Endothelial cell of umbilical vein (primary cell): Measurements from ENCODE around the gene ZCWPW1. TPM values are rescaled to one million over a fixed set of nuclear protein-coding genes. Genes with fewer than 3 reads are reported as not detected.

Experiments
- BruUV-seq: library from RNA; stranded (reverse); fragments of 400-500 nt; replicated peaks from 2 replicates; lab custom pipeline; 2021; lab: Mats Ljungman, UMichigan
- CTCF ChIA-PET: fragments of 300-600, 350-600 bp; sonication (Branson Sonifier 250); formaldehyde crosslinking; loops from one replicate; lab custom pipeline; 2021; ENCODE audit warnings: antibody characterized with exemption, inconsistent platforms; lab: Charles Lee
- POLR2A ChIA-PET: fragments of 300-600, 350-600 bp; sonication (Branson Sonifier 250); formaldehyde crosslinking; loops from one replicate; lab custom pipeline; 2021; ENCODE audit warnings: antibody characterized with exemption, inconsistent platforms; lab: Charles Lee
- DNase-seq: peaks from one replicate; pipeline ENCODE4 v3.0.0-alpha.2; 2011; ENCODE audit warnings: low read depth, low spot score
- FAIRE-seq: peaks from 2 replicates; lab custom pipeline; 2011; peaks lifted over from hg19 to GRCh38; lab: Jason Lieb, UNC
- H2AFZ ChIP-seq: 2 replicates; pipeline ENCODE4 v1.6.0; 2012; ENCODE audit warnings: low read depth, low read length, control low read depth, inconsistent platforms
- H3K27ac ChIP-seq: 2 replicates; pipeline ENCODE4 v1.5.1; 2011; ENCODE audit warnings: low read depth, mild to moderate bottlenecking, control low read depth, low read length, moderate library complexity; ENCODE audit not compliant: insufficient read depth
- H3K27me3 ChIP-seq, 2 experiments: 2 replicates each; pipeline versions ENCODE4 v1.6.0 to v1.6.1; 2011; ENCODE audit warnings: low read length in 2 of 2, mixed read lengths in 1 of 2; ENCODE audit not compliant: control insufficient read depth in 2 of 2, insufficient read depth in 2 of 2
- H3K36me3 ChIP-seq, 2 experiments: 2 replicates in 1 of 2; 3 replicates in 1 of 2; pipeline ENCODE4 v1.5.1; 2011; ENCODE audit warnings: low read length in 2 of 2, mild to moderate bottlenecking in 1 of 2, moderate library complexity in 1 of 2; ENCODE audit not compliant: control insufficient read depth in 2 of 2, insufficient read depth in 2 of 2; ENCODE audit errors: extremely low read depth in 1 of 2
- H3K4me1 ChIP-seq: 3 replicates; pipeline ENCODE4 v1.5.1; 2011; ENCODE audit warnings: mild to moderate bottlenecking, low read length; ENCODE audit not compliant: control insufficient read depth, insufficient read depth; ENCODE audit errors: extremely low read depth
- H3K4me2 ChIP-seq: 2 replicates; pipeline ENCODE4 v1.6.1; 2011; ENCODE audit warnings: low read length, control low read depth, mixed read lengths; ENCODE audit not compliant: insufficient read depth
- H3K4me3 ChIP-seq, 3 experiments: fragments of 200-600 bp in 1 of 3; sonication (generic), shearing (Covaris generic) in 1 of 3; replicated peaks in 1 of 3; 2 replicates each; pipeline ENCODE4 v1.5.1; 2011 to 2016; ENCODE audit warnings: control low read depth in 3 of 3, low read length in 3 of 3, mild to moderate bottlenecking in 2 of 3, inconsistent platforms in 1 of 3, low read depth in 1 of 3, moderate library complexity in 1 of 3; ENCODE audit not compliant: insufficient read depth in 1 of 3
- H3K79me2 ChIP-seq: 2 replicates; pipeline ENCODE4 v1.6.0; 2012; ENCODE audit warnings: low read length, inconsistent platforms; ENCODE audit not compliant: control insufficient read depth, insufficient read depth
- H3K9ac ChIP-seq: replicated peaks from 2 replicates; pipeline ENCODE3; 2011; ENCODE audit warnings: low read length, control low read depth; ENCODE audit not compliant: insufficient read depth; ENCODE audit errors: extremely low read depth
- H3K9me1 ChIP-seq: replicated peaks from 3 replicates; pipeline ENCODE4 v1.6.0; 2011; ENCODE audit warnings: mild to moderate bottlenecking, low read length; ENCODE audit not compliant: control insufficient read depth, insufficient read depth; ENCODE audit errors: extremely low read depth
- H3K9me3 ChIP-seq: replicated peaks from 2 replicates; pipeline ENCODE4 v1.5.1; 2012; ENCODE audit warnings: low read length, inconsistent platforms; ENCODE audit not compliant: control insufficient read depth, insufficient read depth
- H4K20me1 ChIP-seq: replicated peaks from 2 replicates; pipeline ENCODE3; 2011; ENCODE audit warnings: mild to moderate bottlenecking, low read length; ENCODE audit not compliant: control insufficient read depth, insufficient read depth; ENCODE audit errors: extremely low read depth
- CTCF ChIP-seq, 2 donors: IDR thresholded peaks; 1 replicate in 1 of 2; 2 replicates in 1 of 2; pipeline ENCODE4 v1.5.1; 2011; ENCODE audit warnings: low read length in 2 of 2, mild to moderate bottlenecking in 2 of 2, moderate library complexity in 2 of 2, control low read depth in 1 of 2, inconsistent platforms in 1 of 2, low read depth in 1 of 2; ENCODE audit not compliant: insufficient read depth in 1 of 2; ENCODE audit errors: extremely low read depth in 1 of 2
- EZH2 ChIP-seq: IDR thresholded peaks from 2 replicates; pipeline ENCODE4 v1.6.1; 2012; ENCODE audit warnings: borderline replicate concordance, low read depth, mild to moderate bottlenecking, moderate library complexity, low read length, inconsistent platforms; ENCODE audit not compliant: severe bottlenecking
- FOS ChIP-seq: IDR thresholded peaks from 2 replicates; pipeline ENCODE4 v1.6.1; 2011; ENCODE audit warnings: mild to moderate bottlenecking, low read length, moderate library complexity, borderline replicate concordance; ENCODE audit not compliant: insufficient read depth
- GATA2 ChIP-seq: IDR thresholded peaks from 2 replicates; pipeline ENCODE4 v1.7.0; 2011; ENCODE audit warnings: low read depth, mild to moderate bottlenecking, moderate library complexity, mixed read lengths, low read length; ENCODE audit not compliant: insufficient read length, insufficient read depth
- JUN ChIP-seq: IDR thresholded peaks from 2 replicates; pipeline ENCODE4 v1.6.1; 2011; ENCODE audit warnings: borderline replicate concordance, low read depth; ENCODE audit not compliant: insufficient read length, insufficient read depth
- MAX ChIP-seq: IDR thresholded peaks from 2 replicates; pipeline ENCODE4 v1.6.1; 2011; ENCODE audit not compliant: insufficient read depth, insufficient read length
- MYC ChIP-seq: IDR thresholded peaks from one replicate; pipeline ENCODE4 v1.6.1; 2011; ENCODE audit warnings: mild to moderate bottlenecking, low read depth, low read length
- POLR2A ChIP-seq: IDR thresholded peaks from 2 replicates; pipeline ENCODE4 v1.6.1; 2012; ENCODE audit warnings: low read depth, mild to moderate bottlenecking, control low read depth, low read length
- POLR2AphosphoS5 ChIP-seq: IDR thresholded peaks from 2 replicates; pipeline ENCODE4 v1.6.1; 2012; ENCODE audit warnings: low read depth, mild to moderate bottlenecking, control low read depth, low read length, moderate library complexity; ENCODE audit not compliant: insufficient read depth
- dilution Hi-C: fragments of 300-500 bp; cut with MboI; formaldehyde crosslinking; loops from one replicate; pipeline ENCODE4 v1.15.0; 2019; ENCODE audit warnings: low sequenced_read_pairs; ENCODE audit not compliant: extremely low pct_ligation_motif_present
- intact Hi-C: fragments of 100-400 bp; cut with micrococcal nuclease; formaldehyde crosslinking; loops from one replicate; pipeline ENCODE4 v1.10.0; 2022
- polyA plus RNA-seq, 4 experiments: library from polyadenylated mRNA; depleted of rRNA in 3 of 4; stranded (reverse) in 3 of 4; unstranded in 1 of 4; fragments of >200 nt; gene quantifications; 2 replicates each; pipeline versions ENCODE4 v1.2.1 to v1.2.3, GENCODE V29; 2011 to 2012; ENCODE audit warnings: missing spikeins in 1 of 4
- total RNA-seq: library from RNA; stranded (reverse); gene quantifications from 2 replicates; pipeline ENCODE4 v1.2.3, GENCODE V29; 2021

Gene ZCWPW1
- total and polyA plus RNA-seq, 2 donors (not counting 3 experiments of a cell fraction or from before 2014, with no cell fraction given), result 0.31 to 0.32 TPM

- no peaks in the 10 kb centered on the region for H3K27me3 ChIP-seq
- dilution Hi-C loops, result no loop called here
- no peak overlapping the region for H2AFZ ChIP-seq
- no peak overlapping the region for H3K4me3 ChIP-seq
- peaks cover 1% of the 10 kb centered on the region for H3K79me2 ChIP-seq
- intact Hi-C loops, result loop anchor here (5.0 kb wide), 2 partner anchors 212 to 227 kb away; partner anchors contain the start of gene GIGYF1
- TF ChIP-seq EZH2 (no peak), MAX (no peak), CTCF (IDR thresholded peaks at IDR 0.05; ENCODE audit: extremely low read depth in 1 of 2, insufficient read depth in 1 of 2, low read depth in 1 of 2, low read length in 2 of 2) (no peak), GATA2 (no peak), MYC (no peak), FOS (no peak), POLR2AphosphoS5 (no peak), POLR2A (no peak), JUN (no peak)
- H4K20me1 ChIP-seq, result no peaks in the 10 kb centered on the region
- peaks cover 12% of the 10 kb centered on the region for H3K4me1 ChIP-seq
- H3K36me3 ChIP-seq, result peaks cover 0 to 18% of the 10 kb centered on the region in 2 experiments
- no peak overlapping the region for H3K9ac ChIP-seq
- no TSS peak for BruUV-seq
- no peaks in the 10 kb centered on the region for H3K9me3 ChIP-seq
- peak; percentile 72 for FAIRE-seq
- no peak overlapping the region for H3K27ac ChIP-seq
- H3K4me2 ChIP-seq, result no peak overlapping the region
- no peaks in the 10 kb centered on the region for H3K9me1 ChIP-seq
- ChIA-PET POLR2A (interaction anchor here (0.9 to 1.2 kb wide), 3 partner anchors 37 to 120 kb away, joined by 3 to 7 read pairs (median 4); partner anchors contain the start of genes FBXO24, LRCH4 and ZCWPW1), CTCF (interaction anchor here (0.6 to 3.9 kb wide), 24 partner anchors 11 to 386 kb away, joined by 3 to 53 read pairs (median 5); partner anchors contain the start of genes AGFG2, FBXO24 and TSC22D4)
- DNase-seq, result no peak
These were observed 36.8 kb upstream of the ZCWPW1 start for GRCh38 chr7:100465299-100465698.
